ENCODE measurements around the gene RNF103. TPM values are rescaled to one million over a fixed set of nuclear protein-coding genes. Genes with fewer than 3 reads are reported as not detected.

RNF103 gene
- total and polyA plus RNA-seq, 2 donors from 2014 or later, result 12.5 to 29.9 TPM

DNA sequence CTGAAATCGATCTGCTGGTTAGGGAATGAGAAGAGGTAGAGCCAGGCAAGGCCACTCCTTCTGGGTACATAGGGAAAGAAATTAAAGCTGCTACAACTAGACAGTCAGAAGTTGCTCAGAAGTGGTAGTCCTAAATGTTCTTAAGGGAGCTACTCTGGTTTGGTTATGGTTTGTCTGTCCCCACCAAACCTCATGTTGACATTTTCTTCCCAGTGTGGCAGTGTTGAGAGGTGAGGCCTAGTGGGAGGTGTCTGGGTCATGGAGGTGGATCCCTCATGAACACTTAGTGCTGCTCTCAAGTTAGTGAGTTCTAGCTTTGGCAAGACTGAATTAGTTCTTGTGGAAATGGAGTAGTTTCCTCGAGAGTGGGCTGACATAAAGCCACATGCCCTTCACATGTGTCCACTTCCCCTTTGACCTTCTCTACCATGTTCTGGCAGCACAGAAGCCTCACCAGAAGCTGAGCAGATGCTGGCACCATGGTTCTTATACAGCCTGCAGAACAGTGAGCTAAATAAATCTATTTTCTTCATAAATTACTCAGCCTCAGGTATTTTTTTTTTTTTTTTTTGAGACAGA is 14.7 kb downstream of the RNF103 start:
- Histone ChIP-seq H3K27ac (ENCODE audit: low read depth in 2 of 2, low read length in 2 of 2) (no peak overlapping the region), H3K27me3 (ENCODE audit: control insufficient read depth, insufficient read depth, low read length) (no peaks in the 10 kb centered on the region), H3K4me3 (ENCODE audit: low read length in 3 of 3) (no peak overlapping the region), H3K4me1 (ENCODE audit: control insufficient read depth in 2 of 3, insufficient read depth in 2 of 3, low read depth in 1 of 3, low read length in 3 of 3) (no peaks in the 10 kb centered on the region), H3K9me3 (ENCODE audit: control insufficient read depth in 2 of 3, insufficient read depth in 1 of 3, low read length in 3 of 3) (no peaks in the 10 kb centered on the region), H3K9ac (ENCODE audit: low read length in 3 of 3) (no peak overlapping the region), H3K36me3 (ENCODE audit: control insufficient read depth in 2 of 3, insufficient read depth in 3 of 3, low read length in 3 of 3) (peaks cover 13 to 38% (median 24%) of the 10 kb centered on the region in 3 donors)
- FAIRE-seq, result no peak
- intact Hi-C loops (cut with DNase I), result no loop called here
- TF ChIP-seq CTCF (IDR thresholded peaks at IDR 0.05; ENCODE audit: borderline replicate concordance, extremely low read depth, insufficient read depth), result no peak
- no peak for DNase-seq

- Histone ChIP-seq H3K9ac (ENCODE audit: low read length in 3 of 3) (no peak overlapping the region), H3K4me1 (ENCODE audit: control insufficient read depth in 2 of 3, insufficient read depth in 2 of 3, low read depth in 1 of 3, low read length in 3 of 3) (no peaks in the 10 kb centered on the region), H3K4me3 (ENCODE audit: low read length in 3 of 3) (no peak overlapping the region), H3K36me3 (ENCODE audit: control insufficient read depth in 2 of 3, insufficient read depth in 3 of 3, low read length in 3 of 3) (peaks cover 8 to 16% (median 15%) of the 10 kb centered on the region in 3 donors), H3K27me3 (ENCODE audit: control insufficient read depth, insufficient read depth, low read length) (no peaks in the 10 kb centered on the region), H3K9me3 (ENCODE audit: control insufficient read depth in 2 of 3, insufficient read depth in 1 of 3, low read length in 3 of 3) (no peaks in the 10 kb centered on the region), H3K27ac (ENCODE audit: low read depth in 2 of 2, low read length in 2 of 2) (no peak overlapping the region)
- TF ChIP-seq CTCF (IDR thresholded peaks at IDR 0.05; ENCODE audit: borderline replicate concordance, extremely low read depth, insufficient read depth), result no peak
- DNase-seq (no peak), FAIRE-seq (no peak)
- intact Hi-C loops (cut with DNase I), result no loop called here
These were observed 19.8 kb downstream of the RNF103 start for GRCh38 chr2:86603905-86604304.

- Histone ChIP-seq H3K4me1 (ENCODE audit: control insufficient read depth in 2 of 3, insufficient read depth in 2 of 3, low read depth in 1 of 3, low read length in 3 of 3) (no peaks in the 10 kb centered on the region), H3K4me3 (ENCODE audit: low read length in 3 of 3) (no peak overlapping the region), H3K27ac (ENCODE audit: low read depth in 2 of 2, low read length in 2 of 2) (no peak overlapping the region), H3K27me3 (ENCODE audit: control insufficient read depth, insufficient read depth, low read length) (no peaks in the 10 kb centered on the region), H3K9ac (ENCODE audit: low read length in 3 of 3) (no peak overlapping the region), H3K36me3 (ENCODE audit: control insufficient read depth in 2 of 3, insufficient read depth in 3 of 3, low read length in 3 of 3) (peaks cover 2 to 4% (median 3%) of the 10 kb centered on the region in 3 donors), H3K9me3 (ENCODE audit: control insufficient read depth in 2 of 3, insufficient read depth in 1 of 3, low read length in 3 of 3) (no peaks in the 10 kb centered on the region)
- DNase-seq, result no peak
- FAIRE-seq, result no peak
- intact Hi-C loops (cut with DNase I), result no loop called here
- TF ChIP-seq CTCF (IDR thresholded peaks at IDR 0.05; ENCODE audit: borderline replicate concordance, extremely low read depth, insufficient read depth), result no peak
These were observed 24.7 kb downstream of the RNF103 start for GRCh38 chr2:86598966-86599365.

- intact Hi-C loops (cut with DNase I), result no loop called here
- Histone ChIP-seq H3K9me3 (ENCODE audit: control insufficient read depth in 2 of 3, insufficient read depth in 1 of 3, low read length in 3 of 3) (peaks cover 0 to under 1% (median 0%) of the 10 kb centered on the region in 3 donors), H3K4me3 (ENCODE audit: low read length in 3 of 3) (no peak overlapping the region), H3K27ac (ENCODE audit: low read depth in 2 of 2, low read length in 2 of 2) (no peak overlapping the region), H3K27me3 (ENCODE audit: control insufficient read depth, insufficient read depth, low read length) (no peaks in the 10 kb centered on the region), H3K9ac (ENCODE audit: low read length in 3 of 3) (no peak overlapping the region), H3K4me1 (ENCODE audit: control insufficient read depth in 2 of 3, insufficient read depth in 2 of 3, low read depth in 1 of 3, low read length in 3 of 3) (no peaks in the 10 kb centered on the region), H3K36me3 (ENCODE audit: control insufficient read depth in 2 of 3, insufficient read depth in 3 of 3, low read length in 3 of 3) (no peaks in the 10 kb centered on the region)
- no peak for FAIRE-seq
- no peak for DNase-seq
- TF ChIP-seq CTCF (IDR thresholded peaks at IDR 0.05; ENCODE audit: borderline replicate concordance, extremely low read depth, insufficient read depth), result no peak
These were observed 27.5 kb downstream of the RNF103 start for GRCh38 chr2:86596118-86596517.

All from kidney (tissue), 14 donors.